GM21528 (cell line): ENCODE measurements around the gene LRRC59.

Experiments
- ATAC-seq: cut with Tn5 transposase; IDR thresholded peaks from one replicate; pipeline ENCODE4 v1.9.1; 2021; ENCODE audit warnings: mild to moderate bottlenecking, moderate library complexity; ENCODE audit not compliant: unreplicated experiment, low FRiP score

Gene LRRC59

DNA sequence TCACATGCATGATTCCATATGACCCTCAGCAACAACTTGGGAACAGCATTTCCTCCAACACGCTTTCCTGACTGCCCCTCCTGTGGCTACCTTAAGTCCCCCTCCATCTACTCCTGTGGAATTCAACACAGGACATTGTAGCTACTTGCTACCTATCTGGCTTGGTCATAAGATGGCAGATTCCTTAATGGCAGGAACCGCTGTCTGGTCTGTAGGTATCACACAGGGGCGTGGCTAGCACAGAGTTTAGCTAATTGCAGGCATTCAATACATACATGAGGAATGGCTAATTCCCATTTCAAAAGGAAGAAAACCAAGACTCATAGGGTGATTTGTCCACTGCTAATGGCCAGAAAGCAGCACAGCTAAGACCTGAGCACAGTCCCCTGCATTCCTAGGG is 8.6 kb downstream of the LRRC59 start:
- ATAC-seq: no peak

DNA sequence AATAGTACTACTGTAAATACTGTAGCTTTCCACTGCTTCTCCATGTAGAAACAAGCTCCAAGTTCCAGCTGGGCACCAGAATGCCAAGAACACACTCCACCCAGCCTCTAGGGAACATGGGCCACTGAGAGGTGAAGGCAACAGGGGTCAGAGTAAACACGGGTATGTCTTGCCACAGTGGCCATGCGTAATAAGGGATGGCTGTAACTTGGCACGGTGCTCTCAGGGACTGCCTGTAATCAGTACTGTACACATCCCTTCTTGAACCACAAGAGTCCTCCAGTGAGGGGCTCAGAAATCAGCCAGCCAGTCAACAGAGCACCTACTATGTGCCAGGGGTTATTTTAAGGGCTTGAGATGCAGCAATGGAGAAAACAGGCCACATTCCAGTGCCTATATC is 10.8 kb downstream of the LRRC59 start:
- no peak for ATAC-seq

DNA sequence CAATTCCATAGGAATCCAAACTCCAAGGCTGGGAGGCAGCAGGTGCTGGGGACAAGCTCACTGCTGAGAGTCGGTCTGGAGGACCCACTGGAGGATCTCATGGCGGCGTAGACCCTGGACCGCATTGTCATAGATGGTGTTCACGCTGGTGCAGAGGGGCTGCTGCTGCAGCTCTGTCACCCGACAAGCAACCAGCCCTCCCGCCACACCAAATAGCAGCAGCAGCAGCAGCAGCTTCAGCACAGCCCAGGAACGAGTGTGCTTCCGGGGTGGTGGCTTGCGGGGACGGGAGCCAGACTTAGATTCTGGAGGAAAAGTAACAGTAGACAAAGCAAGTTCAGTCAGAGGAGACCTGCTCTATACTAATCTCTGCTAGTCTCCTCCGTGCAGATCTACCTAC is 14.4 kb downstream of the LRRC59 start:
- ATAC-seq: no peak

DNA sequence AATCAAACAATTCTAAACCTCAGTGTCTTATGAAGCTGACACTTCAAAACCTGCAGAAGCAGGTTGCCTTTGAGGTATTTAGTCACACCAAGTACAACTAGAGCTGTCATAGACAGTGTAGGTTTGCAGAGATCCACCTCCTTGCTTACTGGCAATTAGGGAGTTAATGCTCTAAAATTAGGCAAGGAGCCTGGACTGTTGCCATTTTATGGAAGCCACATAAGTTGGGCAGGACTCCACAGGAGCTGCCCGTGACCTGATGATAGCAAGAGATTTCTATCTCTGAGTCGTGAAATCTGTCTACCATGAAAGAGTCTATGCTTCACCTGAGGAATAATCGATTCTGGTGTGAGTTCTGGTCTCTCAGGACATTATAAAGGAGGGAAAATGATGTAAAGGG is 15.4 kb downstream of the LRRC59 start:
- no peak for ATAC-seq

DNA sequence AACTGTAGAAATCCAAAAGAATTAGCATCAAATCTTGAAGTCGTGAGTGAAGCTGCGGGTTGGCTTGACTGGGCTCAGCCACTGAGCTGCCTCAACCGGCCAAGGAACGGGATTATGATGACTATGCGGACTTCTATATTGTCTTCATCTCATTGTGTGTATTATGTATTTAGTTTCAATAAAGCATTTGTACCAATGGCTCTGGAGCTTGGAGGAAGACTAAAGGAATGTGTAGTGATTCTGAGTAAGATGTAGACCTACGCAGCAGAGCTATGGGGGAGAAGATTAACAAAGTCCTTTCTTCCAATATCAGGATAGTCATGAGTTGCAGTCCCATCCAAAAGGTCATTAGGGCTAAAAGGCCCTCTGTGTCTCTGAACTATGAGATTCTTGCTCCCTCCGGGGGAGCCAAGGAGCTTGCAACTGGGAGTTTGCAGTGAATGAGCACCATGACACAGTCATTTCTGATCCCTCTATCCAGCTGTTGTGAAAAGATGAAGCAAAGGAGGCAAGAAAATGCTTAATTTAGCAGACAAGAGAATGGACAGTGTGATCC is 16.0 kb downstream of the LRRC59 start:
- no peak for ATAC-seq

DNA sequence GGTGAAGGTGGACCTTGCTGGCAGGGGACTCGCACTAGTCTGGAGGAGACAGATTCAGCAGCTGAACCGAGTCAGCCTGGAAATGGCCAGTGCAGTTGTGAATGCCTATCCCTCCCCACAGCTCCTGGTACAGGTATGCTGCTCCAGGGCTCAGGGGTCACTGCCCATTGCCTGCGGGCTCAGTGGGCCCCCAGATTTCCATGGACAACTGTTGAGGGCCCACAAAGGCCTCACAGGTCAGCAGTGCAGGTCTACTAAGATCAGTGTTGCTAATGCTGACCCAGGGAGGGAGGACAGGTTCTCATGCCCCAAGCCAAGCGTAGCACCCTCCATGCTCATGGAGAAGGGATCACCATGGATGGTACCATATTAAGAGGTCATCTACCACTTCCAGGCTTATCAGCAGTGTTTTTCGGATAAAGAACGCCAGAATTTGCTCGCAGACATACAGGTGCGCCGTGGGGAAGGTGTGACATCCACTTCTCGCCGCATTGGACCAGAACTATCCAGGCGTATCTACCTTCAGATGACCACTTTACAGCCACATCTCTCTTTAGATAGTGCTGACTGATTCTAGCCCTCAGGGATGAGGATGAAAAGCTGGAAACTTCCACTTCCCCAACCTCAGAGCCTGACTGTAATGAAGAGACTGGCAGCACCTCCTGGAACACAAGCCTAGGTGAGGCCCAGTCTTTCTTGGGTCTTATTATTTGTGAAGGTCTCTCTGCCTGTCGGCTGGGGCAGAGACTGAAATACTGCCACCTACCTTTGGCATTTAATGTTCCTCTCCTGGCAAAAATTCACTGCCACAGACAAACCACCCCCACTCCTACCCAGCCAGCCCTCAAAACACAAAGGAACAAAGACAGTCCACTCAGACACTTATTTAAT is 16.7 kb downstream of the LRRC59 start:
- no peak for ATAC-seq

DNA sequence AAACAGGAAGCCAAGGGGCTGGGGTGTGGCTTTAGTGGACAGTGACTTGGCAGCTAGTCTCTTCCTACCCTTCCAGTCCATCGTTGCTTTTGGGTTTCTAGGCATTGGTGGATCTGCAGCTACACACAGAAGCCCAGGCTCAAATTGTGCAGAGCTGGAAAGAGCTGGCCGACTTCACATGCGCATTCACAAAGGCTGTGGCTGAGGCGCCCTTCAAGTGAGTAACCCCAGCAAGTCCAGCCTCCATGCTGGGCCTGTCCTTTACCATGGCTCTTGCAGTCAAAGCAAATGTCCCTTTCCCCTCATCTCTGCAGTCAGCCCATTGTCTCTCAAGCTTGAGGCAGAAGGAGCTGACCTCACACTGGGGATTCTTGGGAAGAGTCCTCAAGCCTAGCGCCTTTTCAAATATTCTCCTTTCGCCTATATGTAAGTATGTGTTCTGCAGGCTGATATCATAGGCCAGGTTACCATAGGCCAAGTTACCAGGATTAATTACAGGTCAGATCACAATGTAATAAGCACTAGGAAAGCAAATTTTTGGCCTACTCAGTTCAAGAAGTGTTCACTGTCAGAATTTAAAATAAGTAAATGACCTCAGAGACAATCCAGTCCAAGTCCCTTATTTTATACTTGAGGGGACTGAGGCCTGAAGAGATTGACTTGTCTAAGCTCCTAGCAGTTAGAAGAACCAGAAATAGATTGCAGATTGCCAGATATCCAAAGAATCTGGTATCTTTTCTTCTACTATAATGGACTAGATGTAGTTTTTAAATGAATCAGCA is 17.8 kb downstream of the LRRC59 start:
- ATAC-seq: no peak

DNA sequence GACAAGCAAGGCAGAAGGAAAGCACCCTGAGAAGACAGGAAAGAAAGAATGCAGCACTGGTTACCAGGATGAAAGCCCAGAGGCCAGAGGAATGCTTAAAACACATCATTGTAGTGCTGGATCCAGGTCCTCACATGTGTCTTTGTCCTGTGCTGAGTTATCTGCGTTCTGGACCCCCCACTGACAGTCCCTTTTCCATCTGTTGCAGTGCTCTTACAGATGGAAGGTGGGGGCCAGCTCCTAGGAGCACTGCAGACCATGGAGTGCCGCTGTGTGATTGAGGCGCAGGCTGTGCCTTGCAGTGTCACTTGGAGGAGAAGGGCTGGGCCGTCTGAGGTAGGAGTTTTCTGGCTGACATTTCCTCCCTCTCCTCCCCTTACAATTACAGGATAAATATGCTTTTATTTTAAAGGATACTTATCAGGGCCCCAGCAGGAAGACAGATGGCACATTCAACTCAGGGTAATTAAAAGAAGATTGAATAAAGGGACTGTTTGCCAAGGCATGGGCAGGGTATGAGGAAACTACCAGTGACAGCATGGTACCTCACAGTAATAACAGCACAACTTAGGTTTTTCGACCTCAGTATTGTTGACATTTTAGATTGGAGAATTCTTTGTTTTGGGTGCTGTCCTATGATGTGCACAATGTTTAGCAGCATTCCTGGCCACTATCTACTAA is 21.3 kb downstream of the LRRC59 start:
- ATAC-seq: no peak

DNA sequence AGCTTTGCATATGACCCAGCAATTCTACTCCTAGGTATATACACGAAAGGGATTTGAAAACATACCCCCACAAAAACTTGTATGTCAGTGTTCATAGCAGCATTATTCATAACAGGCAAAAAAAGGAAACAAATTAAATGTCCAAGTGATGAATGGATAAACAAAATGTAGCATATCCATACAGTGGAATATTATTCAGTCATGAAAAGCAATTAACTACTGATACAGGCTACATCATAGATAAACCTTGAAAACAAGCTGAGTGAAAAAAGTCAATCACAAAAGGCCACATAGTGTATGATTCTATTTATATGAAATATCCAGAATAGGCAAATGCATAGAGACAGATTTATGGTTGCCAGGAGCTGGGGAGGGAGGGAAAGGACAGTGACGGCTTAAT is 23.6 kb downstream of the LRRC59 start:
- no peak for ATAC-seq

DNA sequence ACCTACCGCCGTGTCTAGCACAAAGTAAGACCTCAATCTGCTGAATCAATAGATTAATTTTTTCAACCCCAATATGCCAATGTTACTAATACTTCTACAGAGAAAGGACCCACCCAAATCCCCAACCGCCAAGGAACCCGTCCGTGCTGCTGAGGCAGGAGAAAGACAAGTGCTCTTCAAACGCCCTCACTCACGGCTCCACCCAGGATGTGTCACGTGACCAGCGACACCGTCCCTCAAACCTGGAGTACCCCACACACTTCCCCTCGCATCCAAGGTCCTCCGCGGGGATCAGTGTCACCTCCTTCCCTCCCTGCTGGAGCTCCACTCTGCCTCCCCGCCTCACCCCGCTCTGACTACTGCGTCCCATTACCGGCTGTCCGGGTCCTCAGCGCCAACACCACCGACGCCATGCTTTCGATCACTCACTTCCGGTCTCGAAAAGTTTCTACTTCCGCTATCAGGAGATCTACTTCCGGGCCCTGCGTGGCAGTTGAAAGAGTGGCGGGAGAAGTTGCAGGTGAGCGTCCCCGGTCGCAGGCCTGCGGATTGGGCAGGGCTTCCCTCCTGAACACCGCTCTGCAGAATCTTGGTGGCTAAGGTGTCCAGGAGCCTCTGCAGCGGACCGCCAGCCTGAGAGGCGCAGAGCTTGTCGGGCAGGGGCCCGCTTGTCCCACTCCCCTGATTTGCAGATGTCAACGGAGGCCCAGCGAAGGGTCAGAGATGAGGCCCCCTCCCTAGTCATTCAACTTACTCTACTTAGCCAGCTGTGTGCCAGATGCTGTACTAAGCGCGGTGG is 24.4 kb downstream of the LRRC59 start, which contains the start of the genes EME1 and MRPL27:
EME1 (plus strand) TSS at position 472 of the 799 bp plus-strand sequence. CDS start 1,980 bp downstream, outside the sequence.
MRPL27 (minus strand) TSS at position 427 of the 799 bp plus-strand sequence; CDS start at position 413, 14 bp downstream.
- ATAC-seq: peak; percentile 92

DNA sequence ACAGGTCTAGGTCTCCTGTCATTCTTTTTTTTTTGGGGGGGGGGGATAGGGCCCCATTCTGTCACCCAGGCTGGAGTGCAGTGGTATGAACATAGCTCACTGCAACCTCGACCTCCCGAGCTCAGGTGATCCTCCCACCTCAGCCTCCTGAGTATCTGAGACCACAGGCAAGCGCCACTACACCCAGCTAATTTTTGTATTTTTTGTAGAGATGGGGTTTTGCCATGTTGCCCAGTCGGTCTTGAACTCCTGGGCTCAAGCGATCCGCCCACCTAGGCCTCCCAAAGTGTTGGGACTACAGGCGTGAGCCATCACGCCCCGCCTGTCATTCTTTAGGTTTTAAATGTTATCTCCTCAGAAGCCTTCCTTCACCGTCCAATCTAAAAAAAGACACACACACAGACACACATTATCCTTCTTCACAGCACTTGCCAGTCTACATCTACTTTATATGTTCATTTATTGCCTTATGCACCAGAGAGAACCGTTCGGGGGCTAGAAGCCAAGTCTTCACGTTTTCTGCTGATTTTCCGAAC is 25.0 kb downstream of the LRRC59 start:
- ATAC-seq: no peak

DNA sequence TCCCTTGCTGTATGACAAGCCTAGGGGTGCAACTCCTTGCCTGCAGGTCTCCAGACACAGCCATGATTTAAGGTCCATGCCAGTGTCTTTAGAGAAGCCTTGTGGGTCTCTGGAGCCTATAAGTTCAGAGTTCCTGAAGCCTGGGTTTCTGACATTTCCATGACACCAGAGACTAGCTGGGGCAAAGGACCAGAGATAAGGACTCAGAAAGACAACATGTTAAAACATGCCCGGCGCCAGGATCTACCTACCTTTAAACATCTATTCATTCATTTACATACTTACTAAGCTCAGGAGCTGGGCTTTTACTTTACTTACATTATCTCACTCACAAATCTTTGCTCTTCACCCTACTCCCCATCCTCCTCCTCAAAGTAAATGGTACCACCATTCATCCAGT is 25.8 kb downstream of the LRRC59 start:
- no peak for ATAC-seq

DNA sequence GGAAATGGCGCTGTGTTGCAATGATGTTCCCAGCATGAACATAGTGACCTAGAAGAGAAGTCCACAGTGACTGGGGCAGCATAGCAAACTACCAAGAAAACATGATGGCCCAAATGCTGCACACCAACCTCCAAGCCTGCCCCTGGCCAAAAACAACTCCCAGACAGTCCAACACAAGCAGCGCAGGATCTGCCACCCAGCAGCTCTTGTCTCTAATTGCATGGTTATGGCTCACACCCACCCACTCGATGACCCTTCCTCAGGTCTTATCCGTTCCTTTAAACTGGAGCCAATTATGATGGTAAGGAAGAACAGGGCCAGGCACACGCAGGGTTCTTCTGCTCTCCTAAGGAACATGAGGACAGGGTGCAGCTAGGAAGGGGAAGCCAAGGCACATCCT is 27.3 kb downstream of the LRRC59 start:
- ATAC-seq: no peak

DNA sequence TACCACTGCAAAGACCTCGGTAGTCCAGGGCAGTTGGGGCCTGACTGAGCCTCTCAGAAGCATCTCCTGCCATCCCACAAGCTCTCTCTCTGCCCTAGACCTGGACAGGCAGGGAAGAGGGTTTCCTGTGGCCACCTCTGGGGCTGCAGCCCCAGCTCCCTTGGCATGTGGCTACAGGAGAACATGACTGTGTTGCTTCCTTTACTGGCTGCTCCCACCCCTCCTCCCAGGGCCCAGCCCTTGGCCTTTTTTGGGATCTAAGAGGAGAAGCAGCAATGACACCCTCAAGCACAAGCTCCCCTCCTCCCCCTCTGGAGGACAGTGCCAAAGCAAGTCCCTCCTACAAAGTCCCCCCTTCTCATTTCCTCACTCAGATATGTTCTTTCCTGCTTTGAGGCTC is 29.9 kb downstream of the LRRC59 start:
- no peak for ATAC-seq

DNA sequence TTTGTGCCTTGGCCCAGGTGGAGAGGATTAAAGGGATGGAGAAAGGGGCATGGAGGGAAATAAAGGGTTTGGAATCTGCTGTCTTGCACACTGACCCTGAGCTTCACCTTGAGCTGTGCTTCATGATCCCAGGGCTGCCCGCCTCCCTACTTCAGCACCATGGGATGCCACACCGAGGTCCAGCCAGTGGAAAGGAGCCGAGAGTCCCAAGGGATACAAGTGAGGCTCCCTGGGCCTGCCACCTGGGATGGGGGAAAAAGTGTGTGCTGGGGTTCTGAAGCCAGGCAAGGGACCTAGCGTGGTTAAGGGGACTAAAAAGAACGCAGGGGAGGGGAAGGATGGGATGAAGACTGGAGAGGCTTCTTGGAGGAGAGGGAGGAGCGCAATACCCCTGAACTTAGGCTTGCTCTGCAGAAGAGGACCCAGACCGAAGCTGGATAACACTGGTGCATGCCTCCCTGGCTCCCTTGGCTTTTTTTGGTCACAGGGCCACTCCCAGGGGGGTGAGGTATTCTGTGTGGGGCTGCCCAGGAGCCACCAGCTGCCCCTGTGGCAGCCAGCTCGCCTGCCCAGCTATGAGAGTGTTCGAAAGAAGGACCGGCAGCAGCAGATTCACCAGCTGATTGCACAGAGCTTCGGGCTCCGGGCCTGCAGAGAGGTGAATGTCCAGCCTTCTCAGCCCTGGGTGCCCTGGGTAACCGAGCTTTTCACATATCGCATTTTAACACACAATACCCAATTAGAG is 31.5 kb downstream of the LRRC59 start:
- no peak for ATAC-seq

DNA sequence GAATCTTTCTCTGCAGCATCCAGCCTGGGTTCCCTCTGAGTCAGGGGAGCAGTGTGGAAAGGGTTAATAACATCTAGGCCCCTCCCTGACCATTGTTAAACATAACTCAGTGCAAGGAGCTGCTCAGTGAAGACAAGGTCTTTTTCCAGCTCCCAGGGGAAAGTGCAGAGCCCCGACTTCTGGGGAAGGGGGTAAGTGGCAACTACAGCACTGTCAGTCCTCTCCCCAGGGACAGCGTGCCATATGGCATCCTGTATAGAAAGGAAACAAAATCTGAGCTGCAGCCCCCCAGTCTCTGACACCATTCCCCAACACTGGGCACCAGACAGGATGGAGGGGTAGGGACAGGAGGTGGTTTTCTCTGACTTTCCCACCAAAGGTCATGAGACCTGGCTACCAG is 32.2 kb downstream of the LRRC59 start:
- ATAC-seq: no peak

DNA sequence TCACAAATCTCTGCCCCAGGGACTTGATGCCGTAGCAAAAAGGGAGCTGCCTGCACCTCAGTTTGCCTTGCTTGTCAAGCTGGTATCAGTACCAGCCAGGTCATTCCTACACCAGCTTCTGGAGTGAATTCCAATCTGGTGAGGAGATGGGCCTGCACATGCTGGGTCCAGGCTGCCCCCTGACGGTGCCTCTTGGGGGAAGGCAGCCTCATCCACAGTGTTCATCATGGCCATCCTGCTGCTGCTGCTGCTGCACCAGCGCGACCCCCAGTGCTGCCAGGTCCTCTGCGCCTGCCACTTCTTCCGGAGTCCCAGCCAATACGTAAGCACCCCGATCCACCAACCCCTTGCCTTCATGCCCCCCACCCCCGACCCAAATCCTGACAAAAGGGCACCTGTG is 32.6 kb downstream of the LRRC59 start:
- ATAC-seq: no peak

DNA sequence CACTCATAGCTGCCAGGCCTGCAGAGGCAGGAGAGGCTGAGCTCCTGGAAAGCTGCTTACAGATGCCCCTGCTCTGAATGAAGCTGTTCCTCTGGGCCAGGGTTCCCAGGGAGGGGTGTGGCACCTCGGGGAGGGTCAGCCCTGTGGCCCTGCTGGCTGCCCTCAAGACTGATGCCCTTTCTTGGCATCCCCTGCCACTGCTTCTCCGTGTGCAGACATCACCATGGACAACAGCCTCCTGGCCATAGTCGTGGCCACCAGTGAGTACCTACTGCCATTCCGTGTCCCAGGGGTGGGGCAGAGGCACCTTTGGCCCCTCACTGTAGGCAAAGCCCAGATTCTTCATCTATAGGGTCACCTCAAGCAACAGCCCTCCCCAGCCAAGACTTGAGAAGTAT is 33.3 kb downstream of the LRRC59 start:
- ATAC-seq: no peak
